IgD-negative memory B cell (primary cell): ENCODE results near the gene TCL1B. TPM values are rescaled to one million over a fixed set of nuclear protein-coding genes. Genes with fewer than 3 reads are reported as not detected.
A peak's percentile ranks its signal among the peaks of the same experiment; 100 is the strongest.
"Not testable (repeated sequence)": the region's sequence is repeated elsewhere in the genome, so short reads cannot be mapped to it uniquely, and the experiment has no call there.

Experiments used
- H3K27ac Mint-ChIP-seq, 3 donors: one replicate each; pipeline ENCODE4 v1.8.0; 2020 to 2022; ENCODE audit warnings: mild to moderate bottlenecking in 3 of 3, mixed read lengths in 3 of 3, moderate library complexity in 1 of 3
- H3K27me3 Mint-ChIP-seq: one replicate; pipeline ENCODE4 v1.8.0; 2021; ENCODE audit warnings: mixed read lengths
- H3K36me3 Mint-ChIP-seq: one replicate; pipeline ENCODE4 v1.8.0; 2020; ENCODE audit warnings: mild to moderate bottlenecking, mixed read lengths
- H3K4me1 Mint-ChIP-seq, 3 donors: one replicate each; pipeline ENCODE4 v1.8.0; 2020 to 2022; ENCODE audit warnings: mixed read lengths in 3 of 3, mild to moderate bottlenecking in 1 of 3
- H3K4me3 Mint-ChIP-seq, 4 donors: one replicate each; pipeline ENCODE4 v1.8.0; 2020 to 2022; ENCODE audit warnings: mild to moderate bottlenecking in 4 of 4, mixed read lengths in 4 of 4, moderate library complexity in 3 of 4
- H3K9me3 Mint-ChIP-seq, 3 donors: one replicate each; pipeline ENCODE4 v1.8.0; 2020 to 2021; ENCODE audit warnings: mixed read lengths in 3 of 3, mild to moderate bottlenecking in 1 of 3
- polyA plus RNA-seq: library from polyadenylated mRNA; unstranded; fragments of 300-500 nt; fragmentation: Illumina TruSeq; gene quantifications from one replicate; pipeline ENCODE4 v1.2.3, GENCODE V29; 2021

The TCL1B gene
- polyA plus RNA-seq, 1 donor from 2014 or later: not detected

GRCh38 chr14:95660651-95661515, 25.3 kb upstream of the TCL1B start:
- peaks cover 18 to 24% (median 18%) of the 10 kb centered on the region in 3 donors for H3K4me1 Mint-ChIP-seq
- no peaks in the 10 kb centered on the region for H3K36me3 Mint-ChIP-seq
- peaks cover 41% of the 10 kb centered on the region for H3K27me3 Mint-ChIP-seq
- H3K4me3 Mint-ChIP-seq: no peak overlapping the region
- peaks cover 0 to 2% (median 0%) of the 10 kb centered on the region in 3 donors for H3K9me3 Mint-ChIP-seq
- H3K27ac Mint-ChIP-seq: no peak overlapping the region

GRCh38 chr14:95662376-95663186, 23.6 kb upstream of the TCL1B start:
- Mint-ChIP-seq H3K9me3 (peaks cover 0 to 2% (median 0%) of the 10 kb centered on the region in 3 donors), H3K36me3 (no peaks in the 10 kb centered on the region), H3K27ac (peak overlapping the region in 2 of 3 donors; percentile 0 to 21), H3K4me3 (peak overlapping the region; percentile 4 to 56 (median 42)), H3K4me1 (peaks cover 23 to 34% (median 23%) of the 10 kb centered on the region in 3 donors), H3K27me3 (peaks cover 54% of the 10 kb centered on the region)

DNA sequence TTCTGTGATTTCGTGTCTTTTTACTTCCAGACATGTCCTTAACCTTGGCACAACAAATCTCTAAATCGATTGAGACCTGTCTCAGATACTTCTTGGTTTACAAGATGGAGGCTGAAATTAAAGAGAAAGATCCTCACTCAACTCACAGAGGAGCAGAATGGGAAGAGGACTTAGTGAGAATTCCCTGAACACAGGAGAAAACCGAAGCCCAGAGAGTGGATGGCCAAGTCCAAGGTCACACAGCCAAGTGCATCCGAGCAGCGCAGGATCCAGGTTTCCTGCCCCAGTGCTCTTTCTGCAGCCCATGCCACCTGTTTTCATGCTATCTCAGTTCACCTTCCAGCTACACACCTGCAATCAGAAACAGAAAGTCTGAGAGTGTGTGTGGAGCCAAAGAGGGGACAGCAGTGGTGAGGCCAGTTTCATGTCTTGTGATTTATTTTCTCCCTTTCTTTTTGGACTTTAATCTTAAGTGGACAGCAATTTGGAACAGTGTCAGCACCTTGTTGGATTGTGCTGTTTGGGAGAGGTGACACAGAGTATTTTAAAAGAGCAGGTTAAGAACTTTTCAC, 22.9 kb upstream of the TCL1B start:
- peaks cover 51% of the 10 kb centered on the region for H3K27me3 Mint-ChIP-seq
- H3K4me3 Mint-ChIP-seq: peak overlapping the region in 3 of 4 donors; percentile 4 to 56 (median 28)
- peaks cover 0 to 2% (median 0%) of the 10 kb centered on the region in 3 donors for H3K9me3 Mint-ChIP-seq

GRCh38 chr14:95664066-95664465, 22.2 kb upstream of the TCL1B start:
- H3K4me1 Mint-ChIP-seq: peaks cover 26 to 36% (median 28%) of the 10 kb centered on the region in 3 donors
- H3K4me3 Mint-ChIP-seq: peak overlapping the region in 1 of 4 donors; percentile 83
- H3K27ac Mint-ChIP-seq: no peak overlapping the region
- H3K27me3 Mint-ChIP-seq: peaks cover 46% of the 10 kb centered on the region
- H3K36me3 Mint-ChIP-seq: no peaks in the 10 kb centered on the region
- peaks cover 0 to 5% (median 0%) of the 10 kb centered on the region in 3 donors for H3K9me3 Mint-ChIP-seq

More for the DNA sequence above, 22.9 kb upstream of the TCL1B start:
- H3K4me1 Mint-ChIP-seq: peaks cover 26 to 36% (median 28%) of the 10 kb centered on the region in 3 donors
- H3K27ac Mint-ChIP-seq: peak overlapping the region in 1 of 3 donors; percentile 0
- no peaks in the 10 kb centered on the region for H3K36me3 Mint-ChIP-seq

DNA sequence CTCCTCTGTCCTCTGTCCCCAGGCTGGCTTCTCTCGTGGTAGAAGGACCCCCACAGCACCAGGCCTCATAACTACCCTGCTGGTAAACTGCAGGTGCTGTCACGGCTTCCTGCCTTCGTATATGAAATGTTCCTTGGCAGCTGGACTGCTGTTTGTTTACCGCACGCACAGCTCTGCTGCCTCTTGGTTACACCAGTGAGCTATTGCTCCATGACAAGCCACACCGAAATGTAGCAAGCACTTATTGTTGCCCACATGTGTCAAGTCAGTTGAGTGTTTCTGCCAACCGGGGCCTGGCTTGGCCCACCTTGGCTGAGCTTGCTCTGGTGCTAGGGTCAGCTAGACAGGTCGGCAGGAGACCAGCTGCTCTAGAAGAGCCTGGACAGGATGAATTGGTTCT, 21.7 kb upstream of the TCL1B start:
- no peak overlapping the region for H3K27ac Mint-ChIP-seq
- H3K36me3 Mint-ChIP-seq: no peaks in the 10 kb centered on the region
- peak overlapping the region in 1 of 4 donors; percentile 83 for H3K4me3 Mint-ChIP-seq
- H3K9me3 Mint-ChIP-seq: peaks cover 0 to 5% (median 0%) of the 10 kb centered on the region in 3 donors
- H3K4me1 Mint-ChIP-seq: peaks cover 26 to 36% (median 28%) of the 10 kb centered on the region in 3 donors
- H3K27me3 Mint-ChIP-seq: peaks cover 47% of the 10 kb centered on the region

GRCh38 chr14:95665530-95665929, 20.7 kb upstream of the TCL1B start:
- Mint-ChIP-seq H3K27me3 (peaks cover 54% of the 10 kb centered on the region), H3K4me1 (peaks cover 26 to 36% (median 28%) of the 10 kb centered on the region in 3 donors), H3K4me3 (peak overlapping the region in 1 of 4 donors; percentile 61)
- H3K27ac Mint-ChIP-seq, H3K36me3 Mint-ChIP-seq, H3K9me3 Mint-ChIP-seq: not testable (repeated sequence)

DNA sequence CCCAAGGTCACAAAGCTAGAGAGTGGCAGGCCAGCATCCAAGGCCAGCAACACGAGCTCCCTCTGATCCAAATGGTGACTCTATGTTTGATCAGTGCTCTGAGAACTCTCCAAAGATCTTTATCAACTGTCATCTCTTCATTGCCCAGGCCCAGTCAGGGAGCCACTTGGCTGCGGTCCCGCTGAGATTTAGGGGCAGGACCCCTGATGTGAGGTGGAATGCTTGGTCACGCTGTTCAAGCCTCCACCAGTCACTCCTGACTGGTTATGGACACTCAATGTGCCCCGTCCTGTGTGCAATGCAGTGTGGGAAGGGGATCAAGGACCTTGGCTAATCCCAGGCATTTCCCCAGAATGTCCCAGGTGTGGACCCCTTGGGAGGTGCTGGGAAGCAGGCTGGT, 19.8 kb upstream of the TCL1B start:
- Mint-ChIP-seq H3K9me3 (peaks cover 0 to 7% (median 0%) of the 10 kb centered on the region in 3 donors), H3K4me3 (no peak overlapping the region), H3K4me1 (peaks cover 24 to 35% (median 26%) of the 10 kb centered on the region in 3 donors), H3K36me3 (no peaks in the 10 kb centered on the region), H3K27me3 (peaks cover 58% of the 10 kb centered on the region), H3K27ac (no peak overlapping the region)

GRCh38 chr14:95667249-95667693, 19.0 kb upstream of the TCL1B start:
- Mint-ChIP-seq H3K36me3 (no peaks in the 10 kb centered on the region), H3K27ac (no peak overlapping the region), H3K9me3 (peaks cover 0 to 7% (median 0%) of the 10 kb centered on the region in 3 donors), H3K27me3 (peaks cover 56% of the 10 kb centered on the region), H3K4me1 (peaks cover 19 to 29% (median 22%) of the 10 kb centered on the region in 3 donors), H3K4me3 (no peak overlapping the region)

DNA sequence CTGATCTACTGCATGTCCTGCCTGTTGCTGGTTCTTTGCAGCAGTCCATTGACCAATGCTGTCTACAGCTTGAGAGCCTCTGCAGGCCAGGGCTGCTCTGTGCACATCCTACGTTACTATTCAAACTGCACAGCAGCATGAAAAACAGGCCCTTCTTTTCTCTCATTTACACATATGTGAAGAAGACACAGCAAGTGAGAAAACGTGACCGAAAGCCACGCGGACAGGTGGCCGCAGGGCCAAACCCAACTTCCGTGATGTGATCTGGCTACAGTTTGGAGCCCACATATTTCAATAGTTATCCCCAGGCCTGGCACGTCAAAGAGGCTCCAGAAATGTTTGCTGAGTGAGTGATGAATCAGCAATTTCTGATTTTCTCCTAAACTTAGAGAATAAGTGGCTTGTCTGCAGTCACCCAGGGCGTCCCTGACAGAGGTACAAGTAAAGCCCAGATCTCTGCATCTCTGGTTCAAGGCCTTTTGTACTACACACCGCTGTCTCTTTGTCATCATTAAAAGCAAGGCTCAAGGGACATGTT, 17.9 kb upstream of the TCL1B start:
- H3K4me1 Mint-ChIP-seq: peaks cover 11 to 20% (median 14%) of the 10 kb centered on the region in 3 donors

DNA sequence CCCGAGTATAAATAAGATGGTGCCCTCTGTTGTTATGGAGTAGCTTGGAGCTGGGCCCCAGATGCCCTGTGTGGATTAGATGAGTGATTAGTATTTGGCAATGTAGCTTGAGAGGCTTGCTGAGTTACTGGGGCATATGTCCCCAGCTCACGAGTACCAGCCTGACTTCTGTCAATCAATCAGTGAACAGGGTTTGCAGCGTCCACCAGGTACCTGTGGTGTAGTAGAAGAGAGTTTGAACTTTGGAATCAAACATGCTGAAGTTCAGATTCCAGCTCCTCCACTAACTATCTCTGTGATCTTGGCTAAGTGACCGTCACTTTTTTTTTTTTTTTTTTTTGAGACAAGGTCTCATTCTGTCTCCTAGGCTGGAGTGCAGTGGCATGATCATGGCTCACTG, 11.6 kb upstream of the TCL1B start:
- H3K9me3 Mint-ChIP-seq: peaks cover 0 to 2% (median 0%) of the 10 kb centered on the region in 3 donors
- H3K27ac Mint-ChIP-seq: no peak overlapping the region
- no peak overlapping the region for H3K4me3 Mint-ChIP-seq
- H3K27me3 Mint-ChIP-seq: peaks cover 39% of the 10 kb centered on the region
- H3K36me3 Mint-ChIP-seq: no peaks in the 10 kb centered on the region
- no peaks in the 10 kb centered on the region for H3K4me1 Mint-ChIP-seq

More for the DNA sequence above, 17.9 kb upstream of the TCL1B start:
- H3K9me3 Mint-ChIP-seq: peaks cover 0 to 7% (median 0%) of the 10 kb centered on the region in 3 donors
- H3K27ac Mint-ChIP-seq: no peak overlapping the region
- no peaks in the 10 kb centered on the region for H3K36me3 Mint-ChIP-seq
- H3K27me3 Mint-ChIP-seq: peaks cover 56% of the 10 kb centered on the region
- no peak overlapping the region for H3K4me3 Mint-ChIP-seq

GRCh38 chr14:95675486-95675885, 10.7 kb upstream of the TCL1B start:
- peaks cover 0 to 2% (median 0%) of the 10 kb centered on the region in 3 donors for H3K9me3 Mint-ChIP-seq
- no peak overlapping the region for H3K27ac Mint-ChIP-seq
- peaks cover 35% of the 10 kb centered on the region for H3K27me3 Mint-ChIP-seq
- peaks cover 0 to 2% (median 0%) of the 10 kb centered on the region in 3 donors for H3K4me1 Mint-ChIP-seq
- H3K36me3 Mint-ChIP-seq: no peaks in the 10 kb centered on the region
- H3K4me3 Mint-ChIP-seq: no peak overlapping the region

GRCh38 chr14:95677179-95677835, 8.9 kb upstream of the TCL1B start:
- peaks cover 28% of the 10 kb centered on the region for H3K27me3 Mint-ChIP-seq
- H3K36me3 Mint-ChIP-seq: no peaks in the 10 kb centered on the region
- no peaks in the 10 kb centered on the region for H3K9me3 Mint-ChIP-seq
- no peak overlapping the region for H3K27ac Mint-ChIP-seq
- peaks cover 0 to 2% (median 0%) of the 10 kb centered on the region in 3 donors for H3K4me1 Mint-ChIP-seq
- H3K4me3 Mint-ChIP-seq: no peak overlapping the region

- Mint-ChIP-seq H3K4me3 (no peak overlapping the region), H3K27me3 (peaks cover 25% of the 10 kb centered on the region), H3K27ac (no peak overlapping the region), H3K36me3 (no peaks in the 10 kb centered on the region), H3K9me3 (no peaks in the 10 kb centered on the region), H3K4me1 (peaks cover 0 to 2% (median 0%) of the 10 kb centered on the region in 3 donors)
These were observed 6.9 kb upstream of the TCL1B start for GRCh38 chr14:95679148-95679815.
